Measurements from ENCODE around the gene PGBD2. TPM values are rescaled to one million over a fixed set of nuclear protein-coding genes. Genes with fewer than 3 reads are reported as not detected.

The PGBD2 gene
- total and polyA plus RNA-seq, 10 of the 15 experiments (the other 5 are each of a cell fraction or from before 2014, with no cell fraction given), result 4.0 to 10.3 (median 4.5) TPM

DNA sequence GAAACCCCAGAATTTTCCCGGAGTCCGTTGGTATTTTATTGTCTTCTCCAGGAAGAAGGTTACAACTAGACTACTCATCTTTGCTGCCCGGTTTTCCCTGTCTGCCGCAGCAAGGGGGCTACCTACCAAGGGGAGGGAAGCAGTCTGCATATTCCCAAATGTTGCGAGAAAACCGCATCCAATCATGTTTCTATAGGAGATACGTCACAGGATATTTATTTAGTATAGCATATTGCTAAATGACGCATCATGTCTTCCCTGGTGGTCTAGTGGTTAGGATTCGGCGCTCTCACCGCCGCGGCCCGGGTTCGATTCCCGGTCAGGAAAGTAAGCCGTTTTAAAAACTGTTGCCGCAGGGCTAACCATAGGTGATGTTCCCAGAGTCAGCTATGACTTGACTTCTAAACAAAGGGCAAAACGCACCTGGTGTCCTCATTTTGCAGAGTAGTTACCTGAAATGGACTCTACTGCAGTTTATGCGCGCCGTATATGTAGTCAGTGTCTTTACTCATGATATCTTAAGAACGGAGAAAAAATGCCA is 32.0 kb upstream of the PGBD2 start (continued):
- TF ChIP-seq CTCF (IDR thresholded peaks at IDR 0.05 in 2 of 3, conservative IDR thresholded peaks at IDR 0.05 in 1 of 3; ENCODE audit: control insufficient read depth in 2 of 3, extremely low read depth in 1 of 3, insufficient read depth in 1 of 3, low read depth in 3 of 3, low read length in 3 of 3), result no peak
- no peak for TF ChIP-seq CBX3 (IDR thresholded peaks at IDR 0.05; ENCODE audit: borderline replicate concordance, low read depth)
- TF ChIP-seq NR2F1 (conservative IDR thresholded peaks at IDR 0.05), result 0 out of 2 replicates have a peak, but pooled peaks have one; percentile 32
- no peak for TF ChIP-seq MYB (IDR thresholded peaks at IDR 0.05; ENCODE audit: borderline replicate concordance, low read depth, low read length)
- no peak for TF ChIP-seq BRCA1 (IDR thresholded peaks at IDR 0.05; ENCODE audit: low read depth, low read length)
- TF ChIP-seq, protein P1, sequence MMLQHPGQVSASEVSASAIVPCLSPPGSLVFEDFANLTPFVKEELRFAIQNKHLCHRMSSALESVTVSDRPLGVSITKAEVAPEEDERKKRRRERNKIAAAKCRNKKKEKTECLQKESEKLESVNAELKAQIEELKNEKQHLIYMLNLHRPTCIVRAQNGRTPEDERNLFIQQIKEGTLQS (IDR thresholded peaks at IDR 0.05; ENCODE audit: borderline replicate concordance, extremely low read depth, low read depth, low read length), result no peak
- TF ChIP-seq, protein P2, sequence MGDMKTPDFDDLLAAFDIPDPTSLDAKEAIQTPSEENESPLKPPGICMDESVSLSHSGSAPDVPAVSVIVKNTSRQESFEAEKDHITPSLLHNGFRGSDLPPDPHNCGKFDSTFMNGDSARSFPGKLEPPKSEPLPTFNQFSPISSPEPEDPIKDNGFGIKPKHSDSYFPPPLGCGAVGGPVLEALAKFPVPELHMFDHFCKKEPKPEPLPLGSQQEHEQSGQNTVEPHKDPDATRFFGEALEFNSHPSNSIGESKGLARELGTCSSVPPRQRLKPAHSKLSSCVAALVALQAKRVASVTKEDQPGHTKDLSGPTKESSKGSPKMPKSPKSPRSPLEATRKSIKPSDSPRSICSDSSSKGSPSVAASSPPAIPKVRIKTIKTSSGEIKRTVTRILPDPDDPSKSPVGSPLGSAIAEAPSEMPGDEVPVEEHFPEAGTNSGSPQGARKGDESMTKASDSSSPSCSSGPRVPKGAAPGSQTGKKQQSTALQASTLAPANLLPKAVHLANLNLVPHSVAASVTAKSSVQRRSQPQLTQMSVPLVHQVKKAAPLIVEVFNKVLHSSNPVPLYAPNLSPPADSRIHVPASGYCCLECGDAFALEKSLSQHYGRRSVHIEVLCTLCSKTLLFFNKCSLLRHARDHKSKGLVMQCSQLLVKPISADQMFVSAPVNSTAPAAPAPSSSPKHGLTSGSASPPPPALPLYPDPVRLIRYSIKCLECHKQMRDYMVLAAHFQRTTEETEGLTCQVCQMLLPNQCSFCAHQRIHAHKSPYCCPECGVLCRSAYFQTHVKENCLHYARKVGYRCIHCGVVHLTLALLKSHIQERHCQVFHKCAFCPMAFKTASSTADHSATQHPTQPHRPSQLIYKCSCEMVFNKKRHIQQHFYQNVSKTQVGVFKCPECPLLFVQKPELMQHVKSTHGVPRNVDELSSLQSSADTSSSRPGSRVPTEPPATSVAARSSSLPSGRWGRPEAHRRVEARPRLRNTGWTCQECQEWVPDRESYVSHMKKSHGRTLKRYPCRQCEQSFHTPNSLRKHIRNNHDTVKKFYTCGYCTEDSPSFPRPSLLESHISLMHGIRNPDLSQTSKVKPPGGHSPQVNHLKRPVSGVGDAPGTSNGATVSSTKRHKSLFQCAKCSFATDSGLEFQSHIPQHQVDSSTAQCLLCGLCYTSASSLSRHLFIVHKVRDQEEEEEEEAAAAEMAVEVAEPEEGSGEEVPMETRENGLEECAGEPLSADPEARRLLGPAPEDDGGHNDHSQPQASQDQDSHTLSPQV (IDR thresholded peaks at IDR 0.05), result no peak
- TF ChIP-seq CHD2 (IDR thresholded peaks at IDR 0.05; ENCODE audit: borderline replicate concordance, low read depth, low read length), result no peak
- 0 out of 4 replicates have a peak, but pooled peaks of 1 of the 2 experiments have one; percentile 25 for TF ChIP-seq ETV6 (conservative IDR thresholded peaks at IDR 0.05 in 1 of 2, IDR thresholded peaks at IDR 0.05 in 1 of 2; ENCODE audit: borderline replicate concordance in 1 of 2, low read depth in 1 of 2)
- TF ChIP-seq, protein P3, sequence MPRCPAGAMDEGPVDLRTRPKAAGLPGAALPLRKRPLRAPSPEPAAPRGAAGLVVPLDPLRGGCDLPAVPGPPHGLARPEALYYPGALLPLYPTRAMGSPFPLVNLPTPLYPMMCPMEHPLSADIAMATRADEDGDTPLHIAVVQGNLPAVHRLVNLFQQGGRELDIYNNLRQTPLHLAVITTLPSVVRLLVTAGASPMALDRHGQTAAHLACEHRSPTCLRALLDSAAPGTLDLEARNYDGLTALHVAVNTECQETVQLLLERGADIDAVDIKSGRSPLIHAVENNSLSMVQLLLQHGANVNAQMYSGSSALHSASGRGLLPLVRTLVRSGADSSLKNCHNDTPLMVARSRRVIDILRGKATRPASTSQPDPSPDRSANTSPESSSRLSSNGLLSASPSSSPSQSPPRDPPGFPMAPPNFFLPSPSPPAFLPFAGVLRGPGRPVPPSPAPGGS (IDR thresholded peaks at IDR 0.05; ENCODE audit: borderline replicate concordance, insufficient read depth, low read depth, low read length, poor library complexity, severe bottlenecking), result no peak
- TF ChIP-seq CBFB (IDR thresholded peaks at IDR 0.05; ENCODE audit: low read depth), result peak; percentile 78
- no peak for TF ChIP-seq HDAC2 (IDR thresholded peaks at IDR 0.05)
- TF ChIP-seq, protein P4, sequence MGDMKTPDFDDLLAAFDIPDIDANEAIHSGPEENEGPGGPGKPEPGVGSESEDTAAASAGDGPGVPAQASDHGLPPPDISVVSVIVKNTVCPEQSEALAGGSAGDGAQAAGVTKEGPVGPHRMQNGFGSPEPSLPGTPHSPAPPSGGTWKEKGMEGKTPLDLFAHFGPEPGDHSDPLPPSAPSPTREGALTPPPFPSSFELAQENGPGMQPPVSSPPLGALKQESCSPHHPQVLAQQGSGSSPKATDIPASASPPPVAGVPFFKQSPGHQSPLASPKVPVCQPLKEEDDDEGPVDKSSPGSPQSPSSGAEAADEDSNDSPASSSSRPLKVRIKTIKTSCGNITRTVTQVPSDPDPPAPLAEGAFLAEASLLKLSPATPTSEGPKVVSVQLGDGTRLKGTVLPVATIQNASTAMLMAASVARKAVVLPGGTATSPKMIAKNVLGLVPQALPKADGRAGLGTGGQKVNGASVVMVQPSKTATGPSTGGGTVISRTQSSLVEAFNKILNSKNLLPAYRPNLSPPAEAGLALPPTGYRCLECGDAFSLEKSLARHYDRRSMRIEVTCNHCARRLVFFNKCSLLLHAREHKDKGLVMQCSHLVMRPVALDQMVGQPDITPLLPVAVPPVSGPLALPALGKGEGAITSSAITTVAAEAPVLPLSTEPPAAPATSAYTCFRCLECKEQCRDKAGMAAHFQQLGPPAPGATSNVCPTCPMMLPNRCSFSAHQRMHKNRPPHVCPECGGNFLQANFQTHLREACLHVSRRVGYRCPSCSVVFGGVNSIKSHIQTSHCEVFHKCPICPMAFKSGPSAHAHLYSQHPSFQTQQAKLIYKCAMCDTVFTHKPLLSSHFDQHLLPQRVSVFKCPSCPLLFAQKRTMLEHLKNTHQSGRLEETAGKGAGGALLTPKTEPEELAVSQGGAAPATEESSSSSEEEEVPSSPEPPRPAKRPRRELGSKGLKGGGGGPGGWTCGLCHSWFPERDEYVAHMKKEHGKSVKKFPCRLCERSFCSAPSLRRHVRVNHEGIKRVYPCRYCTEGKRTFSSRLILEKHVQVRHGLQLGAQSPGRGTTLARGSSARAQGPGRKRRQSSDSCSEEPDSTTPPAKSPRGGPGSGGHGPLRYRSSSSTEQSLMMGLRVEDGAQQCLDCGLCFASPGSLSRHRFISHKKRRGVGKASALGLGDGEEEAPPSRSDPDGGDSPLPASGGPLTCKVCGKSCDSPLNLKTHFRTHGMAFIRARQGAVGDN (IDR thresholded peaks at IDR 0.05), result no peak
- no peak for TF ChIP-seq JUND (IDR thresholded peaks at IDR 0.05; ENCODE audit: low read depth, low read length)
- TF ChIP-seq IRF3 (IDR thresholded peaks at IDR 0.05), result no peak
- no peak; the same call in 1 of the 2 replicates for TF ChIP-seq FOXK2 (IDR thresholded peaks at IDR 0.05)
